Endothelial cell of umbilical vein (primary cell): ENCODE results near the gene C9orf57.

Experiments
- CTCF ChIP-seq, 2 donors: IDR thresholded peaks; 1 replicate in 1 of 2; 2 replicates in 1 of 2; pipeline ENCODE4 v1.5.1; 2011; ENCODE audit warnings: low read length in 2 of 2, mild to moderate bottlenecking in 2 of 2, moderate library complexity in 2 of 2, control low read depth in 1 of 2, inconsistent platforms in 1 of 2, low read depth in 1 of 2; ENCODE audit not compliant: insufficient read depth in 1 of 2; ENCODE audit errors: extremely low read depth in 1 of 2
- EZH2 ChIP-seq: IDR thresholded peaks from 2 replicates; pipeline ENCODE4 v1.6.1; 2012; ENCODE audit warnings: borderline replicate concordance, low read depth, mild to moderate bottlenecking, moderate library complexity, low read length, inconsistent platforms; ENCODE audit not compliant: severe bottlenecking
- FOS ChIP-seq: IDR thresholded peaks from 2 replicates; pipeline ENCODE4 v1.6.1; 2011; ENCODE audit warnings: mild to moderate bottlenecking, low read length, moderate library complexity, borderline replicate concordance; ENCODE audit not compliant: insufficient read depth
- GATA2 ChIP-seq: IDR thresholded peaks from 2 replicates; pipeline ENCODE4 v1.7.0; 2011; ENCODE audit warnings: low read depth, mild to moderate bottlenecking, moderate library complexity, mixed read lengths, low read length; ENCODE audit not compliant: insufficient read length, insufficient read depth
- JUN ChIP-seq: IDR thresholded peaks from 2 replicates; pipeline ENCODE4 v1.6.1; 2011; ENCODE audit warnings: borderline replicate concordance, low read depth; ENCODE audit not compliant: insufficient read length, insufficient read depth
- MAX ChIP-seq: IDR thresholded peaks from 2 replicates; pipeline ENCODE4 v1.6.1; 2011; ENCODE audit not compliant: insufficient read depth, insufficient read length
- MYC ChIP-seq: IDR thresholded peaks from one replicate; pipeline ENCODE4 v1.6.1; 2011; ENCODE audit warnings: mild to moderate bottlenecking, low read depth, low read length
- POLR2A ChIP-seq: IDR thresholded peaks from 2 replicates; pipeline ENCODE4 v1.6.1; 2012; ENCODE audit warnings: low read depth, mild to moderate bottlenecking, control low read depth, low read length
- POLR2AphosphoS5 ChIP-seq: IDR thresholded peaks from 2 replicates; pipeline ENCODE4 v1.6.1; 2012; ENCODE audit warnings: low read depth, mild to moderate bottlenecking, control low read depth, low read length, moderate library complexity; ENCODE audit not compliant: insufficient read depth

- TF ChIP-seq GATA2: no peak
- peak; percentile 85 to 91 for TF ChIP-seq CTCF (IDR thresholded peaks at IDR 0.05; ENCODE audit: extremely low read depth in 1 of 2, insufficient read depth in 1 of 2, low read depth in 1 of 2, low read length in 2 of 2)
- TF ChIP-seq POLR2AphosphoS5: no peak
- TF ChIP-seq EZH2: no peak
- TF ChIP-seq MYC: no peak
- TF ChIP-seq POLR2A: no peak
- TF ChIP-seq JUN: no peak
- no peak for TF ChIP-seq FOS
- TF ChIP-seq MAX: no peak
Measured at GRCh38 chr9:72038890-72039410, 21.5 kb downstream of the C9orf57 start.
